Activated CD4-positive, alpha-beta memory T cell treated with anti-CD3 and anti-CD28 coated beads for 36 hours (primary cell): Measurements from ENCODE around the gene NUCKS1. TPM values are rescaled to one million over a fixed set of nuclear protein-coding genes. Genes with fewer than 3 reads are reported as not detected.

ENCODE experiments used
- CTCF ChIA-PET: fragments of 350-600 bp; sonication (Branson Sonifier 250); formaldehyde crosslinking; loops from one replicate; lab custom pipeline; 2021; ENCODE audit warnings: antibody characterized with exemption, inconsistent platforms; lab: Charles Lee
- POLR2A ChIA-PET: fragments of 350-600 bp; sonication (Branson Sonifier 250); formaldehyde crosslinking; loops from one replicate; lab custom pipeline; 2021; ENCODE audit warnings: antibody characterized with exemption; lab: Charles Lee
- DNase-seq: peaks from one replicate; pipeline ENCODE4 v3.0.0-alpha.2; 2020
- H3K27ac Mint-ChIP-seq: one replicate; pipeline ENCODE4 v1.8.0; 2021; ENCODE audit warnings: mixed read lengths
- H3K27me3 Mint-ChIP-seq: one replicate; pipeline ENCODE4 v1.8.0; 2021; ENCODE audit warnings: mixed read lengths
- H3K36me3 Mint-ChIP-seq: one replicate; pipeline ENCODE4 v1.8.0; 2021; ENCODE audit warnings: mixed read lengths
- H3K4me1 Mint-ChIP-seq: one replicate; pipeline ENCODE4 v1.8.0; 2021; ENCODE audit warnings: low read depth, mixed read lengths
- H3K4me3 Mint-ChIP-seq: one replicate; pipeline ENCODE4 v1.8.0; 2021; ENCODE audit warnings: mild to moderate bottlenecking, mixed read lengths
- H3K9me3 Mint-ChIP-seq: one replicate; pipeline ENCODE4 v1.8.0; 2021; ENCODE audit warnings: mixed read lengths
- intact Hi-C: fragments of 100-400 bp; cut with micrococcal nuclease; formaldehyde crosslinking; loops from one replicate; pipeline ENCODE4 v1.15.1; 2023
- total RNA-seq, 2 experiments: library from RNA; stranded (reverse); gene quantifications; one replicate each; pipeline ENCODE4 v1.2.3, GENCODE V29; 2021

Gene NUCKS1
- total RNA-seq, 2 experiments from 2014 or later: 149 to 202 TPM

GRCh38 chr1:205690122-205690756 lies 59.7 kb downstream of the NUCKS1 start:
- no peak for DNase-seq
- no peak overlapping the region for H3K4me3 Mint-ChIP-seq
- no peaks in the 10 kb centered on the region for H3K36me3 Mint-ChIP-seq
- H3K27ac Mint-ChIP-seq: no peak overlapping the region
- no peaks in the 10 kb centered on the region for H3K4me1 Mint-ChIP-seq
- POLR2A ChIA-PET: no interaction called here
- CTCF ChIA-PET: interaction anchor here (0.7 to 3.8 kb wide), 2 partner anchors 32 to 96 kb away, joined by 3 to 18 read pairs; no protein-coding TSS in a partner anchor
- H3K27me3 Mint-ChIP-seq: peaks cover 7% of the 10 kb centered on the region
- no peaks in the 10 kb centered on the region for H3K9me3 Mint-ChIP-seq
- intact Hi-C loops: no loop called here

- intact Hi-C loops: no loop called here
- Mint-ChIP-seq H3K4me1 (no peaks in the 10 kb centered on the region), H3K9me3 (no peaks in the 10 kb centered on the region)
Measured at GRCh38 chr1:205689479-205689878, 60.5 kb downstream of the NUCKS1 start.

GRCh38 chr1:205688171-205689080 lies 61.6 kb downstream of the NUCKS1 start:
- Mint-ChIP-seq H3K4me3 (no peak overlapping the region), H3K36me3 (no peaks in the 10 kb centered on the region), H3K4me1 (no peaks in the 10 kb centered on the region), H3K27ac (no peak overlapping the region), H3K9me3 (no peaks in the 10 kb centered on the region), H3K27me3 (peaks cover 7% of the 10 kb centered on the region)
- intact Hi-C loops: no loop called here
- CTCF ChIA-PET: interaction anchor here (0.8 to 3.8 kb wide), 5 partner anchors 21 to 289 kb away, joined by 3 to 18 read pairs (median 3); no protein-coding TSS in a partner anchor
- POLR2A ChIA-PET: interaction anchor here (1.0 kb wide), 1 partner anchor 11 kb away, joined by 4 read pairs; no protein-coding TSS in a partner anchor
- no peak for DNase-seq

More at GRCh38 chr1:205689479-205689878, 60.5 kb downstream of the NUCKS1 start:
- CTCF ChIA-PET: interaction anchor here (1.3 to 3.8 kb wide), 3 partner anchors 21 to 32 kb away, joined by 3 to 18 read pairs (median 6); no protein-coding TSS in a partner anchor
- no peak for DNase-seq
- Mint-ChIP-seq H3K36me3 (no peaks in the 10 kb centered on the region), H3K27ac (no peak overlapping the region), H3K4me3 (no peak overlapping the region), H3K27me3 (peaks cover 7% of the 10 kb centered on the region)
- POLR2A ChIA-PET: interaction anchor here (1.0 kb wide), 1 partner anchor 12 kb away, joined by 4 read pairs; no protein-coding TSS in a partner anchor

GRCh38 chr1:205687242-205687641 lies 62.7 kb downstream of the NUCKS1 start:
- no peak overlapping the region for H3K27ac Mint-ChIP-seq
- CTCF ChIA-PET: interaction anchor here (3.8 kb wide), 1 partner anchor 29 kb away, joined by 18 read pairs; no protein-coding TSS in a partner anchor
- H3K4me3 Mint-ChIP-seq: no peak overlapping the region
- intact Hi-C loops: no loop called here
- no peak for DNase-seq
- H3K4me1 Mint-ChIP-seq: no peaks in the 10 kb centered on the region
- H3K36me3 Mint-ChIP-seq: no peaks in the 10 kb centered on the region
- peaks cover 7% of the 10 kb centered on the region for H3K27me3 Mint-ChIP-seq
- no peaks in the 10 kb centered on the region for H3K9me3 Mint-ChIP-seq
- POLR2A ChIA-PET: no interaction called here

- ChIA-PET CTCF (interaction anchor here (1.7 to 8.7 kb wide), 3 partner anchors 22 to 90 kb away, joined by 5 to 84 read pairs (median 20); partner anchors contain the start of gene ELK4), POLR2A (no interaction called here)
- Mint-ChIP-seq H3K4me3 (peak overlapping the region; percentile 60), H3K36me3 (no peaks in the 10 kb centered on the region), H3K27me3 (peaks cover 13% of the 10 kb centered on the region), H3K27ac (no peak overlapping the region), H3K4me1 (peaks cover 10% of the 10 kb centered on the region), H3K9me3 (no peaks in the 10 kb centered on the region)
- intact Hi-C loops: no loop called here
- no peak for DNase-seq
Measured at GRCh38 chr1:205681364-205681763, 68.6 kb downstream of the NUCKS1 start.

GRCh38 chr1:205680073-205680851 lies 69.7 kb downstream of the NUCKS1 start, which contains the start of gene SLC45A3:
Gene SLC45A3, minus strand, starts transcription at chr1:205680509. Its CDS starts 15,853 bp downstream, at chr1:205664656.
- no peaks in the 10 kb centered on the region for H3K9me3 Mint-ChIP-seq
- peak within 1 kb of the TSS; percentile 72 for H3K4me3 Mint-ChIP-seq
- no peak within 1 kb of the TSS for H3K27ac Mint-ChIP-seq
- no peaks in the 10 kb centered on the region for H3K36me3 Mint-ChIP-seq
- POLR2A ChIA-PET: interaction anchor here (1.0 to 1.5 kb wide), 3 partner anchors 48 to 88 kb away, joined by 3 to 5 read pairs (median 4); no protein-coding TSS in a partner anchor
- CTCF ChIA-PET: interaction anchor here (0.9 to 8.7 kb wide), 6 partner anchors 17 to 102 kb away, joined by 3 to 84 read pairs (median 6); partner anchors contain the start of gene ELK4
- peak; percentile 40 for DNase-seq
- peaks cover 10% of the 10 kb centered on the region for H3K4me1 Mint-ChIP-seq
- H3K27me3 Mint-ChIP-seq: peaks cover 13% of the 10 kb centered on the region
- intact Hi-C loops: no loop called here

GRCh38 chr1:205678286-205679111 lies 71.5 kb downstream of the NUCKS1 start:
- ChIA-PET CTCF (interaction anchor here (2.2 to 8.7 kb wide), 3 partner anchors 19 to 299 kb away, joined by 6 to 84 read pairs (median 20); no protein-coding TSS in a partner anchor), POLR2A (interaction anchor here (1.3 kb wide), 1 partner anchor 11 kb away, joined by 4 read pairs; no protein-coding TSS in a partner anchor)
- Mint-ChIP-seq H3K27me3 (peaks cover 13% of the 10 kb centered on the region), H3K4me1 (peaks cover 10% of the 10 kb centered on the region), H3K9me3 (no peaks in the 10 kb centered on the region), H3K4me3 (peak overlapping the region; percentile 72), H3K27ac (no peak overlapping the region), H3K36me3 (no peaks in the 10 kb centered on the region)
- DNase-seq: no peak
- intact Hi-C loops: no loop called here

GRCh38 chr1:205677167-205677566 lies 72.8 kb downstream of the NUCKS1 start:
- intact Hi-C loops: no loop called here
- H3K4me3 Mint-ChIP-seq: no peak overlapping the region
- H3K27ac Mint-ChIP-seq: no peak overlapping the region
- POLR2A ChIA-PET: interaction anchor here (1.3 kb wide), 1 partner anchor 12 kb away, joined by 4 read pairs; no protein-coding TSS in a partner anchor
- peaks cover 14% of the 10 kb centered on the region for H3K27me3 Mint-ChIP-seq
- H3K4me1 Mint-ChIP-seq: peaks cover 10% of the 10 kb centered on the region
- no peak for DNase-seq
- H3K9me3 Mint-ChIP-seq: no peaks in the 10 kb centered on the region
- no peaks in the 10 kb centered on the region for H3K36me3 Mint-ChIP-seq
- CTCF ChIA-PET: interaction anchor here (0.7 to 8.7 kb wide), 4 partner anchors 18 to 300 kb away, joined by 3 to 84 read pairs (median 13); no protein-coding TSS in a partner anchor

- H3K36me3 Mint-ChIP-seq: no peaks in the 10 kb centered on the region
- POLR2A ChIA-PET: no interaction called here
- no peak overlapping the region for H3K27ac Mint-ChIP-seq
- H3K9me3 Mint-ChIP-seq: no peaks in the 10 kb centered on the region
- intact Hi-C loops: no loop called here
- CTCF ChIA-PET: interaction anchor here (2.2 to 8.7 kb wide), 3 partner anchors 17 to 301 kb away, joined by 6 to 84 read pairs (median 20); no protein-coding TSS in a partner anchor
- peaks cover 13% of the 10 kb centered on the region for H3K4me1 Mint-ChIP-seq
- DNase-seq: no peak
- no peak overlapping the region for H3K4me3 Mint-ChIP-seq
- peaks cover 15% of the 10 kb centered on the region for H3K27me3 Mint-ChIP-seq
Measured at GRCh38 chr1:205676597-205676996, 73.4 kb downstream of the NUCKS1 start.

GRCh38 chr1:205676002-205676401 lies 74.0 kb downstream of the NUCKS1 start:
- intact Hi-C loops: no loop called here
- DNase-seq: no peak
- ChIA-PET POLR2A (no interaction called here), CTCF (interaction anchor here (2.2 to 8.7 kb wide), 2 partner anchors 17 to 301 kb away, joined by 6 to 84 read pairs; no protein-coding TSS in a partner anchor)
- Mint-ChIP-seq H3K4me3 (no peak overlapping the region), H3K27ac (no peak overlapping the region), H3K9me3 (no peaks in the 10 kb centered on the region), H3K4me1 (peaks cover 13% of the 10 kb centered on the region), H3K27me3 (peaks cover 10% of the 10 kb centered on the region), H3K36me3 (no peaks in the 10 kb centered on the region)
